ENCODE results near the gene STYX. TPM values are rescaled to one million over a fixed set of nuclear protein-coding genes. Genes with fewer than 3 reads are reported as not detected.
"Not testable (repeated sequence)": the region's sequence is repeated elsewhere in the genome, so short reads cannot be mapped to it uniquely, and the experiment has no call there.

STYX gene
- polyA plus RNA-seq, 4 donors, result 16.9 to 18.7 (median 17.0) TPM

DNA sequence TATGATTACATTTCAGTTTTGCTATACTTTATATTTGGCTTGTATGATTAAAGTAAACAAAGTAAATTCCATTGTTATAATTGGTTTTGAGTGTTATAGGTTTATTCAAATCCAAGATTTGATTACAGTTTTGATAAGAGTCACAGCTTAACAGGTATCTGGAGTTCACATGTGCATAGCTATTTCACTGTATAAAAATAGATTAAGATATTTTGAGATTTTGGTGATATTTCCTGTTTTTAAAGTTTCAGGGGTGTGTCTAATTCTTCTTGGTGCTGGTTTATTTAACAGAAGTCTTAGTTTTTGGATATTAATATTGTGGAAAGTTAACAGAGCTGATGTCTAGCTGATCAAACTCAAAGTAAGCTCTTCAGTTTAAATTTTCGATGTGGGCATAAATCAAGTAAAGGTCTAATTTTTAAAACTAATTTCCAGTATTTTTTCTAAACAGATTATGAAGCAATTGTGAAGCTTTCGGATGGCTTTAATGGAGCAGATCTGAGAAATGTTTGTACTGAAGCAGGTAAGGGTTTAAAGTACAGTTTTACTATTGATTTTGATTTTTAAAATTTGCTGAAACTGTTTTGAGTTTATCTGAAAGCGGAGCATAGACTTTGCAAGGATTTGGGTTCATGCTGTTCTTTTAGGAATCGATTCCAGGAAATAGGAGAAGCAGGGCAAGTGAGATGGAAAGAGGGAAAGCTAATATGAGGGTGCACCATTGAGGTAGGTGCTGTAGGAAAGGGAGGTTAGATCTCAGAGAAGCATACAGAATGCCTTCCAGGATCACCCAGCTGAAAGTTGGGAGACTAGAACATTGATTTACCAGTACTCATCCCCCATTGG, 6.2 kb upstream of the STYX start:
- no peak for DNase-seq (ENCODE audit: low read depth in 4 of 4, low spot score in 3 of 4)

DNA sequence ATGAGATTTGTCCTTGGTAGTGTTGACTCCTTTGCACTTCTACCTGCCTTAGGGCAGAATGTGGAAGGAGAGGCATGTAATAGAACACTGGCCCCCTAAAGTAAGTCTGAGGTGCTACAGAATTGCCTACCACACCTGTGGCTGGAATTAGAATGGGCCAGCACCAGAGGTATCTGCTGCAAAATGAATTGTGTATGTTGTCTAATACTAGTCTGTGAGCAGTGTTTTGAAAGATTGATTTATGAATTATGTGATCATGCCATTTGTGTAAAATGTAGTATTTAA, 5.7 kb upstream of the STYX start:
- no peak for DNase-seq (ENCODE audit: low read depth in 4 of 4, low spot score in 3 of 4)

DNA sequence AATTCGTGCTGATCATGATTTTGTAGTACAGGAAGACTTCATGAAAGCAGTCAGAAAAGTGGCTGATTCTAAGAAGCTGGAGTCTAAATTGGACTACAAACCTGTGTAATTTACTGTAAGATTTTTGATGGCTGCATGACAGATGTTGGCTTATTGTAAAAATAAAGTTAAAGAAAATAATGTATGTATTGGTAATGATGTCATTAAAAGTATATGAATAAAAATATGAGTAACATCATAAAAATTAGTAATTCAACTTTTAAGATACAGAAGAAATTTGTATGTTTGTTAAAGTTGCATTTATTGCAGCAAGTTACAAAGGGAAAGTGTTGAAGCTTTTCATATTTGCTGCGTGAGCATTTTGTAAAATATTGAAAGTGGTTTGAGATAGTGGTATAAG, 2.5 kb upstream of the STYX start:
- DNase-seq (ENCODE audit: low read depth in 4 of 4, low spot score in 3 of 4), result not testable (repeated sequence)

DNA sequence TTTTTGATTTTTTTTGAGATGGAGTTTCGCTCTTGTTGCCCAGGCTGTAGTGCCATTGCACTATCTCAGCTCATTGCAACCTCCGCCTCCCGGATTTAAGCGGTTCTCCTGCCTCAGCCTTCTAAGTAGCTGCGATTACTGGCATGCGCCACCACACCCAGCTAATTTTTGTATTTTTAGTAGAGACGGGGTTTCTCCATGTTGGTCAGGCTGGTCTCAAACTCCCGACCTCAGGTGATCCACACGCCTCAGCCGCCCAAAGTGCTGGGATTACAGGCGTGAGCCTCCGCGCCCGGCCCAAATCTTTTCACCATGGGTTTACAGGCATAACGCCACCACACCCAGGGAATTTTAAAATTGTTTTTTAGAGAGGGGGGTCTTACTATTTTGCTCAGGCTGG, 931 bp upstream of the STYX start:
- DNase-seq (ENCODE audit: low read depth in 4 of 4, low spot score in 3 of 4), result not testable (repeated sequence)

DNA sequence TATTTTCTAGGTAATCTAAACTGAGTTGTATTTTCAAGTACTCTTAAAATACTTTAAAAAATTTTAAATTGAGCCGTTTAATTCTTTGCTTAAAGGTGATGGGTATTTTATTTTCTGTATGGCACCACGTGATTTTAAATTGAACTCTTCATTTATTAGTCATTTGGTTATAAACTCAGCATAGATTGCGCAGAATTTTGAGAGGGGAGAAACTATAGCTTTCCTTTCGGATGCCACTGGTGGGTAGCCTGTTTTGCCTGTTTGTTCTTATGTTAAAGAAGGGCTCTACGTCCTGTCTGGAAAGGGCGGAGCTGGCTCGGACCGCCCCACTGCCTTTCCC, 411 bp upstream of the STYX start:
- no peak for DNase-seq (ENCODE audit: low read depth in 4 of 4, low spot score in 3 of 4)

DNA sequence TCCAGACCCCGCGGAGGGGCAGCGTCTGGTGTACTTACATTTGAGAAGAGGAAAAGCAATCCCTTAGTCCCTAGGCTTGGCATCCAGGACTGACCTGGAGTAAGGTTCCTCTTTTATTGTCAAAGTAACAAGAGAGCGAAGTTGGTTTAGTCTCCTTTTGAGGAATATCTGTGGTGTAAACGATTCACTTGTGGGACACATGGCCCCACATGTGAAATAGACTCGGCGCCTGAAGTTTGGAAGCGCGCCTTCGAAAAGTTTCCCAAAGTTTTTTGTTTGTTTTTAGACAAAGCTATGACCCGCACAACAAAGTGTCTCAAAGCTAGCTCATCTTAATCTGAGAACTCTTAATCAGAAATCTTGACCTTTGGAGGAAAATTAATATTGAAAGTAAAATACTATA, 744 bp downstream of the STYX start:
- no peak for DNase-seq (ENCODE audit: low read depth in 4 of 4, low spot score in 3 of 4)

DNA sequence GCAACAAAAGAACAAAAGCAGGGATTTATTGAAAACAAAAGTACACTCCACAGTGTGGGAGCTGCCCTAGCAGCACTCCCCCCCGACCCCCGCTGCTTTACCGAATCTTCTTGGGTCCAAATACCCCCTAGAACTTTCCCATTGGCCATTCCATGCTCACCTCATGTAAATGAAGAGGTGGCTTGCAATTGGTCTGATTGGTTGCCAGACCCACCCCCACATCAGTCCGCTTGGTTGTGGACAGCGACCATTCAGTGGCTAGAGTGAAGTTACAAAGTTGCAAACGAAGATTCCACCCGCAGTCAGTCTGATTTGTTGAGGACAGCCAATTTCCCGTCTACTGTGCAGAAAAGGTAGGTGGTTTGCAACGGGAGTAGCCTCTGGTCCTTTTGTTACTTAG, 3.9 kb downstream of the STYX start:
- no peak for DNase-seq (ENCODE audit: low read depth in 4 of 4, low spot score in 3 of 4)

DNA sequence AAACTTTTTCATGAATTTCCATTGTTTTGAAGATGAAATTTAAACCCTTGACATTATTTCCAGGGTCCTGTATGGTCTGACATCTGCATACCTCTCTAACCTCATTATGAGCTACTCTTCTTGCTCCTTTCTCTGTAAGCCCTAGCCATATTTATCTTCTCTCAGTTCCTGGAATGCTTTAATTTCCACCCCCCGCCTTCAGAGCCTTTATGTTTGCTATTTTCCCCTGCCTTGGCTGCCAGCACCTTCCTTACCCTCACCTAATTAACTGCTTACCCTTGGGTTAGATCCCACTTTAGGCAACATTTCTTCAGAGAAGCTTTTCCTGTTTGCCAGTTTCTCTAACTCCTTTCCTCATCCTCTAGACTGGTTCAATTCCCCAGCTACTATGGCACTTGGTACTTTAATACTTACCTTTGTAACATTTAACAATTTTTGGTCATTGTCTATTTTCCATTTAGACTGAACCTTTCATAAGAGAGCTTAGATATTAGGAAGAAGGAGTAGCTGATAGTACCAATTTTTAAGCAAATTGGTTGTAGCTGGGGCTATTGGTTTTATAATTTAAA, 6.0 kb downstream of the STYX start:
- no peak for DNase-seq (ENCODE audit: low read depth in 4 of 4, low spot score in 3 of 4)

DNA sequence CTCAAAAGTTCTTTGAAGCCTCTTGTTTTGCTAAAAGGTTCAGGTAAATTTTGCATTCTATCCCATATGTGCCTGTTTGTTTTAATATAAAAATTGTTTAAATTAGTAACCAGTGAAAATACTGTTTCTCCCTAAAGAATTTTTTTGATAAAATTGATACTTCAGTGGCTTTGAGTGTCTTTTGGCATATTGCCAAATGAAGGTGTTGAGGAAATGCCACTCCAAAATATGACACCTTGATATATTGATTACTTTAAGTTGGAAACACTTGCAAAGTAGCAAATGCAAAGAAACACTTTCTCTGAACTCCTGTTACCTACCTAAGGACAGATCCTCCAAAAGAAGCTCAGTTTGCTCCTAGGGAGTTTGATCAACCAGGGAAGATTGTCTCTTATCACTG, 8.4 kb downstream of the STYX start:
- no peak for DNase-seq (ENCODE audit: low read depth in 4 of 4, low spot score in 3 of 4)

DNA sequence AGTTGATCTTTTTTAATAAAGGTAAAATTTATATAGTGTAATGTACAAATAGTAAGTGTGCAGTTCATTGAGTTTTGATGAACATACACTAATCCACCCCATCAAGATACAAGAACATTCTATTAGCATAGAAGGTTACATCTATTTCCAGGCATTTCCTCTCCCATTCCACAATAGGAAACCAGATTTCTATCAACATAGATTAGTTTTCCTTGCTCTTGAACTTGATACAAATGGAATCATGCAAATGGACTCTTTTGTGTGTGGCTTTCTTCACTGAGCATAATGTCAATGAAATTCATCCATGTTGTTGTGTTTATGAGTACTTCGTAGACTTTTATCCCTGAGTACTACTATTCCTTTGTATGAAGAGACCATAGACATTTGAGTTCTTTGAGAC, 10.8 kb downstream of the STYX start:
- DNase-seq (ENCODE audit: low read depth in 4 of 4, low spot score in 3 of 4), result no peak

DNA sequence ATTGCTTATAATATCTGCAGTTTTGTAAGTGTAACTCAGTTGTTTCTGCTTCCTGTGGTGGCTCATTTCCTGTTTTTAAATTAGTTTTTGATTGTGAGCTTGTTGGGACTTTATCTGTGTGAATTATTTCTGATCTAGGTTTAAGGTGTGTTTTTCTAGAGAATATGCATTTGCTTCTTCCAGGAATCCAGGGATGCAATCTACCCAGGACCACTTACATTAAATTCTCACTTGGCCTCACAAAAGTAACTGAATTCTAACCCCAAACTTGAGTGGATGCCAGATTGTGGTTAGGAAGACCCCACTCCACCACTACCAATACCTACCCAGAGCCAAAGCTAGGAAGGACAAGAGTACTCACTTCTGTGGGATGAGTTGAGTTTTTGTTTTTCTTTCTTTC, 11.9 kb downstream of the STYX start:
- no peak for DNase-seq (ENCODE audit: low read depth in 4 of 4, low spot score in 3 of 4)

DNA sequence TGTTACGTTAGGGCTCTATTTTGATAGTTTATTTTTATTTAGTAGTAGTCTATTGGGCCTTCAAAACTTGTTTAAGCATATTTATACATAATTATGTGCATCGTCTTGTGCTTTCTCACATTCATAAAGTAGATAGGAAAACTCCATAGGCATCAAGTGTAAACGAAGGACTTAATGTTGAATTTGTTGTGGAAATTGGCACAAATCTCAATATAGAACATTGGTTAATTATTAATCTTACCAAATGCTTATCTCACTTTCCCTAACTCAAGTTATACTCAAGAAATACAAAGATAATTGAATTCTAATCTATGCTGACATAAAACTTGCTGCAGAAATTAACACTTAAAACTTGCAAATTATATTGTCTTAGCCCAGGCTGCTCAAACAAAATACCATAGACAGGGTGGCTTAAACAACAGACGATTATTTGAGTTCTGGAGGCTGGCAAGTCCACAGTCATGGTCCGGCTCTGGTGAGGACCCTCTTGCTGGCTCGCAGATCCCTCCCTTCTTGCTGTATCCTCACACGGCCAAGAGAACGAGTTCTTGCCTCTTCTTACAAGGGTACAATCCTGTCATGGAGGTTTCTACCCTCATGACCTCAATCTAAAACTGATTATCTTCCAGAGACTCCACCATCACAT, 18.8 kb downstream of the STYX start:
- no peak for DNase-seq (ENCODE audit: low read depth in 4 of 4, low spot score in 3 of 4)

DNA sequence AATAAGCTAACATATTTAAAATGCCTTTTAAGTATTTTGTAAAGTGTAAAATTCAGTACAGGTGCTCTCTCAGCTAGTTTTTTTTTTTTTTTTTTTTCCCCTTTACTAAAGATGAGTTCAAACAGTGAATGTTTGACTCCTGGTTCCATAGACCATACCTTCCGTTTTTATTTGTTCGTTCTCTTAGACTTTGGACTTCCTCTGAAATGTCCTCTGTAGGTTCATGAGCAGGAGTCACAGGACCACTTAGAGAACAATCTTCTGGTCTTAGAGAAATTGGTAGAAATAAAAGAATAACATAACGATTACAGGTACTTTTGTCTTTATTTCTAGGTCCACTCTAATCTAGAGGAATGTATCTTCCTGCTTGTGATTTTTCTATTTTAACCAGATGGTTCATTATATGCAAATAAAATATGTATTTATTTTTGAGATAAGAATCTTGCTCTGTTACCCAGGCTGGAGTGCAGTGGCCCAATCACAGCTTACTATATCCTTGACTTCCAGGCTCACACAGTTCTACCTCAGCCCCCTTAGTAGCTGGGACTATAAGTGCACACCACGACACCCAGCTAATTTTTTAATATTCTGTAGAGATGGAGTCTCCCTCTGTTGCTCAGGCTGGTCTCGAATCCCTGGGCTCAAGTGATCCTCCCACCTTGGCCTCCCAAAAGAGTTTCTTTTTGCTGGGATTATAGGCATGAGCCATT, 25.8 kb downstream of the STYX start:
- no peak for DNase-seq (ENCODE audit: low read depth in 4 of 4, low spot score in 3 of 4)

DNA sequence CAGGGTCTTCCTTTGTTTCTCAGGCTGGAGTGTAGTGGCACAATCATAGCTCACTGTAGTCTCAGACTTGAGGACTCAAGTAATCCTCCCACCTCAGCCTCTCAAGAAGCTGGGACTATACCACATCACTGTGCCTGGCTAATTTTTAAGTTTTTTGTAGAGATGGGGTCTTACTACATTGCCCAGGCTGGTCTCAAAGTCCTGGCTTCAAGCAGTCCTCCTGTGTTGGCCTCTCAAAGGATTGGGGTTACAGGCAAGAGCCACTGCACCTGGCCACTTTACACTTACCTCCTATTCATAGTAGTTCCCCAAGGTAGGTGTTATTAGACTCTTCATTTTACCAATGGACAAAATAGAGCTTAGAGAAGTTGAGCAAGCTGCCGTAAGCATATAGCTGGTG, 29.2 kb downstream of the STYX start:
- no peak for DNase-seq (ENCODE audit: low read depth in 4 of 4, low spot score in 3 of 4)

DNA sequence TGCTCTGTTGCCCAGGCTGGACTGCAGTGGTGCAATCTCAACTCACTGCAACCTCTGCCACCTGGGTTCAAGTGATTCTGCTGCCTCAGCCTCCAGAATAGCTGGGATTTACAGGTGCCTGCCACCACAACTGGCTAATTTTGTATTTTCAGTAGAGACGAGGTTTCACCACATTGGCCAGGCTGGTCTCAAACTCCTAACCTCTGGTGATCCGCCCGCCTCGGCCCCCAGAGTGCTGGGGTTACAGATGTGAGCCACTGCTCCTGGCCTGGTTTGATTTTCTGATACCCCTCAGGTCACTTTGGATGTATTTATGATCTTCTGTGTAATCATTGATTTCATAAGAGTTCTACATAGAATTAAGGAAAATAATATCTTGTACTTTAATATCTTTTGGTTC, 33.0 kb downstream of the STYX start:
- DNase-seq (ENCODE audit: low read depth in 4 of 4, low spot score in 3 of 4), result not testable (repeated sequence)

DNA sequence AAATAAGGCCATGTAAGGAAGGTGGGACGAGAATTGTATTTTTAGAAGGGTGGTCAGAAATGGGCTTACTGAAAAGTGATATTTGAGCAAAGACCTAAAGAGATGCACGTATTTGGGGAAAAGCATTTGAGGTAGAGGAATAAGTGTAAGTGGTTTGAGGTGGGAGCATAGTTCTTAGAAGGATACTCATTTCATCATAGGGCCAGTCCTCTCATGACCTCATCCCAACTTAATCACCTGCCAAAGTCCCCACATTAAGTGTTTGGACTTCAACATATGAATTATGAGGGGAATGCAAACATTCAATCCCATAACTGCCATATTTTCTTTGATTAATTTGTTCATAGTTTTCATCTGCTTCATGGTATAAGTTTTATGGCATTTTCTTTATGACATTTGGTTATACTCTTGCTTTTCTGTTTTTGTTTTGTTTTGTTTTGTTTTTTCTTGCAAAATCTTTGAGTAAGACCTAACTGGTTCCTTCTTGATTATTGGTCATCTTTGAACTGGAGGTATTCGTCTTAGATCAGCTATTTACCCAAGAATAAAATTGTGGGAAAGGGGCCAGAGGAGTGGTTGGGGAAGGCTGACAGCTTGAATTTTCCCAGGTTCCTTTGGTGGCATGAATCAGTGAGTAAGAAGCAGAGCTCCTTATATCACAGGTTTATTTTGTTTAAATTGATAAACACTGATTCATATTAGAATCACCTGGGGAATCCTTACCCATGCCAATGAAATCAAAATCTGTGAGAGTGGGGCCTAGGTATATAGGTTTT, 37.3 kb downstream of the STYX start:
- no peak for DNase-seq (ENCODE audit: low read depth in 4 of 4, low spot score in 3 of 4)

DNA sequence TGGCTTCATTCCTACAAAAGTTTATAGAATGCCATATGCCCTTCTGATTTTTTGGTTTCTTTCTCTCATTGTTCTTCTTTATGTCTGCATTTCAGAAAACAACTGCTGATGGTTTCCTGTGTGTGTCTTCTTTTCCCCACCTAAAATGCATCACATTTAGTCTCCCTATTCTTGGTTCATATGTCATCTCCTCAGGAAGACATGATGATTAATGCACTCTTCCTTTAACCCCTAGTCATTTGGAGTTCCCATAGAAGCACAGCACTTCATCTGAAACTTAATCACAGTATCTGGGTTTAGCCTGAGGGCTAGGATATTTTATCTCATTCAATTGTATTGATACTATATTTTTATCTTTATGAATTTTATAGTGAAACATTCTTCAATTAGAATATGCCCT, 39.9 kb downstream of the STYX start:
- no peak for DNase-seq (ENCODE audit: low read depth in 4 of 4, low spot score in 3 of 4)

DNA sequence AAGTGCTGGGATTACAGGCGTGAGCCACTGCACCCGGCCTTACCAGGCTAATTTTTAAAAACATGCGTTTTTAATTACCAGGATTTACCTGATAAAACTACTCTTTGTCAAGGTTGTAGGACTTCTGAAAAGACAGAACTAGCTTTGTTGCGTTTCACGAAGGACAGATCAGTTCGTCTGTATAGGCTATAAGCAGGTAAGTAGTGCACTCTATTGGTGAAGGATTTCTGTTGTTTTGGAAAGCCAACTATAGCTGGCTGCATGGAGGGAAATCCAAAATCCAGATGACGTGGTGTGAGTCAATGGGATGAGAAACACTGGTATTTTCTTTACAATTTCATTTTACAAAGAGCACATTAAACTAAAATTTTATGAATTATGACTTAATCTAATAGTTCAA, 46.9 kb downstream of the STYX start:
- DNase-seq (ENCODE audit: low read depth in 4 of 4, low spot score in 3 of 4), result no peak

DNA sequence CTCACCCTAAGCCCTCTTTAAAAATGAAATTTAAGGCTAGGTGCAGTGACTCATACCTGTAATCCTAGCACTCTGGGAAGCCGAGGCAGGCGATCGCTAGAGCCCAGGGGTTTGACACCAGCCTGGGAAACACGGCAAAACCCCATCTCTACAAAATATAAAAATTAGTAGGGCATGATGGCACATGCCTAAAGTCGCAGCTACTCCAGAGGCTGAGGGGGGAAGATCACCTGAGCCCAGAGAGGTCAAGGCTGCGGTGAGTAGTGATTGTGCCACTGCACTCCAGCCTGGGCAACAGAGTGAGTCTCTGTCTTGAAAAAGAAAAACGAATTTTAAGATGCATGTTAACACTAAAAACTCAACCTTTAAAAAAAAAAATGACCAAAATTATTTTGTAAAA, 48.7 kb downstream of the STYX start:
- no peak for DNase-seq (ENCODE audit: low read depth in 4 of 4, low spot score in 3 of 4)

DNA sequence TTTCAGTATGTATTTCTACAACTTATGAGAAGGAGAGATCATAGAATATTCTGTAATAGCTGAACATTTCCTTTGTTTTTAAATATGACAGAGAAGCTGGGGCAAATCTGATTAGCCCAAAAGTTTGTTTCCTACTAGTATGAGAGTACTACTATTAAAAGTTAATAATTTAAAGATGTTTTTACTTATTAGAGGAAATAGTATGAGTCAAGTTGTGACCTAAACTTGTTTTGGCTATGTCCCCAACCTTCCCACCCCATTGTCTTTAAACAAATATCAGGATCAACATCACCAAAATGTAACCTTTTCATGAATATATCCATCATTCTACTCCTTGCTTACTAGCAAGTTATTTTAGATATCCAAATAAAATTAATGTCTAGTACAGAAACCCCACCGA, 50.9 kb downstream of the STYX start:
- DNase-seq (ENCODE audit: low read depth in 4 of 4, low spot score in 3 of 4), result no peak

DNA sequence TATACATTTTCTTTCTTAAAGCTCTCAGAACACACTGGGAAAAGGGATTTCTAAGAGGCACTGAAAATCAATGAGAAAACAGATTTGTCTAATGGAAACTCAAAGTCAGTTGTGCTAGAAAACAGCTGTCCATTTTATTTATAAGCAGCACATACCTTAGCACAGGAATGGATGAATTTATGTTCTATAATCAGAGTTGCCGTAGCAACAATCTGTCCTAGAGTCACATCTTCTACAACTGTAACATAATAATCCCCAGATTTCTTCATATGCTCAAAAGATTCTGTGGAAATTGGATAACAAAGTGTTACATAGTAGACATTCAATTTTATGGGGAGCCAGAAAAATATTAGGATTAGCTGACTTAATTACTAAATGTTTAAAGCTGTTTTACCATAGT, 51.7 kb downstream of the STYX start:
- no peak for DNase-seq (ENCODE audit: low read depth in 4 of 4, low spot score in 3 of 4)

Measured in left renal pelvis (tissue), 4 donors.